Measurements from ENCODE around the gene KDM7A. TPM values are rescaled to one million over a fixed set of nuclear protein-coding genes. Genes with fewer than 3 reads are reported as not detected.

Gene KDM7A
- total and polyA plus RNA-seq, 9 of the 15 experiments (the other 6 are each of a cell fraction or from before 2014, with no cell fraction given): 0.90 to 8.4 (median 7.0) TPM

GRCh38 chr7:140156460-140157080, 20.2 kb downstream of the KDM7A start:
- intact Hi-C loops (cut with micrococcal nuclease) (no loop called here), in situ Hi-C loops (cut with MboI) (no loop called here)
- Histone ChIP-seq H3K4me2 (ENCODE audit: insufficient read depth, low read length) (no peak overlapping the region), H3K27me3 (ENCODE audit: control insufficient read depth in 2 of 2, insufficient read depth in 2 of 2, low read length in 2 of 2) (no peaks in the 10 kb centered on the region), H3K4me1 (replicated peaks in 1 of 2; ENCODE audit: control insufficient read depth in 2 of 2, insufficient read depth in 2 of 2, low read length in 2 of 2) (peaks cover 0 to 13% of the 10 kb centered on the region in 2 experiments; a peak in 3 of 5 replicates), H3K27ac (ENCODE audit: extremely low read depth, low read depth, low read length) (no peak overlapping the region), H2AFZ (ENCODE audit: low read depth, low read length) (no peak overlapping the region), H3K9me3 (replicated peaks; ENCODE audit: control insufficient read depth, insufficient read depth, low read depth, low read length) (no peaks in the 10 kb centered on the region), H4K20me1 (replicated peaks; ENCODE audit: control insufficient read depth, insufficient read depth, low read length) (no peaks in the 10 kb centered on the region), H3K9ac (ENCODE audit: insufficient read depth in 1 of 2, low read depth in 2 of 2, low read length in 2 of 2) (no peak overlapping the region), H3K9me1 (ENCODE audit: control insufficient read depth, insufficient read depth, low read length) (no peaks in the 10 kb centered on the region), H3K4me3 (no peak overlapping the region), H3K36me3 (ENCODE audit: control insufficient read depth, insufficient read depth, low read length) (no peaks in the 10 kb centered on the region), H3K79me2 (ENCODE audit: control insufficient read depth, insufficient read depth, low read length) (no peaks in the 10 kb centered on the region)
- TF ChIP-seq CREBBP (IDR thresholded peaks at IDR 0.05; ENCODE audit: low read depth, low read length) (no peak), KLF1 (tag; IDR thresholded peaks at IDR 0.05) (no peak), PTRF (tag; IDR thresholded peaks at IDR 0.05) (no peak), HDAC8 (tag; IDR thresholded peaks at IDR 0.05) (no peak), DACH1 (IDR thresholded peaks at IDR 0.05; ENCODE audit: partially characterized antibody) (no peak), MAFK (IDR thresholded peaks at IDR 0.05; ENCODE audit: low read length) (no peak), POLR2B (IDR thresholded peaks at IDR 0.05; ENCODE audit: low read depth, partially characterized antibody) (no peak), ATF1 (CRISPR knock-in tag; IDR thresholded peaks at IDR 0.05) (no peak), ATF1 (tag; IDR thresholded peaks at IDR 0.05) (no peak), PREB (CRISPR knock-in tag; IDR thresholded peaks at IDR 0.05) (no peak), KHSRP (IDR thresholded peaks at IDR 0.05) (no peak), YBX1 (IDR thresholded peaks at IDR 0.05) (no peak), ZNF592 (IDR thresholded peaks at IDR 0.05) (no peak), DPF2 (IDR thresholded peaks at IDR 0.05) (no peak), CBX1 (IDR thresholded peaks at IDR 0.05; ENCODE audit: low read depth) (no peak), PPARD (CRISPR knock-in tag; IDR thresholded peaks at IDR 0.05) (no peak), ZNF175 (CRISPR knock-in tag; IDR thresholded peaks at IDR 0.05; ENCODE audit: low read depth) (no peak), MXD1 (CRISPR knock-in tag; IDR thresholded peaks at IDR 0.05; ENCODE audit: borderline replicate concordance, poor library complexity, severe bottlenecking) (no peak)
- FAIRE-seq: no peak
- DNase-seq (ENCODE audit: extremely low read depth in 1 of 4, low spot score in 3 of 4): no peak
- BruUV-seq (replicated peaks): no TSS peak
- ATAC-seq: peak; percentile 59
- 38% methylated on average over 2 of the region's 2 CpGs for WGBS (ENCODE audit: insufficient coverage, low coverage, missing lambda C conversion rate)
- ChIA-PET POLR2A (interaction anchor here (0.9 to 1.7 kb wide), 5 partner anchors 9 to 46 kb away, joined by 3 to 6 read pairs (median 3); no protein-coding TSS in a partner anchor), CTCF (ENCODE audit: low intra/inter-chr PET ratio) (no interaction called here)

Measured in K562 (cell line).